HepG2 (cell line): ENCODE data around the gene SLC29A2. TPM values are rescaled to one million over a fixed set of nuclear protein-coding genes. Genes with fewer than 3 reads are reported as not detected.

Experiments used
- FLYWCH1 ChIP-seq: sonication (generic); formaldehyde crosslinking; IDR thresholded peaks from 2 replicates; pipeline ENCODE4 v1.8.1; 2023; ENCODE audit warnings: mild to moderate bottlenecking, missing genetic modification reagents
- STAT5B ChIP-seq: sonication (generic); formaldehyde crosslinking; IDR thresholded peaks from 2 replicates; pipeline ENCODE4 v1.4.0; 2020; ENCODE audit warnings: missing genetic modification reagents
- polyA plus RNA-seq, 8 experiments: library from polyadenylated mRNA; depleted of rRNA in 3 of 8; stranded (reverse) in 7 of 8; unstranded in 1 of 8; fragments of >200 nt; fragmentation: Illumina TruSeq in 4 of 8; extraction: Trizol in 4 of 8; gene quantifications; 2 replicates each; pipeline versions ENCODE4 v1.2.1 to v1.2.3, GENCODE V29; 2011 to 2016; ENCODE audit warnings: low read depth in 4 of 8, missing spikeins in 1 of 8, mixed read lengths in 1 of 8; ENCODE audit not compliant: insufficient read depth in 1 of 8
- total RNA-seq, 5 experiments: library from RNA; depleted of rRNA; stranded (reverse); fragments of >200 nt; fragmentation: Illumina TruSeq; extraction: Trizol; gene quantifications; 2 replicates each; pipeline ENCODE4 v1.2.3, GENCODE V29; 2016; ENCODE audit warnings: low read depth in 1 of 5
- TF ChIP-seq, protein P1 (sequence below): sonication (generic); formaldehyde crosslinking; IDR thresholded peaks from one replicate; pipeline ENCODE4 v1.5.1; 2020; ENCODE audit warnings: mild to moderate bottlenecking, missing genetic modification reagents; ENCODE audit errors: not compliant biosample characterization
- TF ChIP-seq, protein P2 (sequence below): IDR thresholded peaks from 2 replicates; pipeline ENCODE4 v1.6.1; 2016; ENCODE audit warnings: missing compliant biosample characterization, missing genetic modification reagents, borderline replicate concordance
- TF ChIP-seq, protein P3 (sequence below): sonication (generic); formaldehyde crosslinking; IDR thresholded peaks from 2 replicates; pipeline ENCODE4 v1.4.0; 2020; ENCODE audit warnings: missing genetic modification reagents
- TF ChIP-seq, protein P4 (sequence below): sonication (generic); formaldehyde crosslinking; IDR thresholded peaks from 2 replicates; pipeline ENCODE4 v1.5.0; 2020; ENCODE audit warnings: missing genetic modification reagents

Gene SLC29A2
- total and polyA plus RNA-seq, 2 of the 13 experiments (the other 11 are each of a cell fraction or from before 2014, with no cell fraction given), result 0.63 to 0.66 TPM

DNA sequence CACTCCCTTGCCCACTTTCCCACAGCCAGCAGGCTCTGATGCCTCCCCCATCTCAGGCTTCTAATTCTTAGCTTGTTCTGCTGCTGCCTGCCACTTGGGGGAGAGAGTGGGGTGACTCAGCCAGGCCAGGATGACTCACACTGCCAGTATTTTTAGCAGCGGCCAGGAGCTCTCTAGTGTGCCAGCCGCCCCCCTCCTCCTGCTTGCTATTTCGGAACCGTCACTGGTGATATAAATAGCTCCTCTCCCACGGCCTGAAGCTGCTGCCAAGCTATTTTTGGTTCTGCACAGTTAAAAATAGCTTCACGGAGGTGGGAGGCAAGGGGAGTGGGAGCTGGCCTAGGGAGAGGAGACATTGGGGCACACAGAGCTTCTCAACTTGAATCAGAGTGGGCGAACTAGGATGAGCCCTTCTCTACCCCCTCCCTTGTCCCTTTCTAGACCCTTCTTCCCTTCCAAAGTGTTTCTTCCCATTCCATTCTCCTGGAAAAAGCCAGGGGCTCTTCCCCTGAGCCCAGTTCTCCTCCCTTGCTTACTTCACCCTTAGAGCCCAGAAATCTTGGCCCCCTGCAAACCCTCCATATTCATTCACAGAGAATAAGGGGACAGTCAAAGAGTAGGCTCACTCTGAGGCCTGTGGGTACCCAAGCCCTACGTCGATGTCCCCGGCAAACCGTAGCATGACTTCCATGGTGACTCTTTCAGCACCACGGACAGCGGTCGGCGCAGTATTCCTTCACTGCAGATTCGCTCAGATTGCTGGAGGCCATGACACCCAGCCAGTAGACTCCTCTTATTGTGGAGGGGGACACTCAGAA lies 46.8 kb upstream of the SLC29A2 start (continued):
- TF ChIP-seq, protein P1, sequence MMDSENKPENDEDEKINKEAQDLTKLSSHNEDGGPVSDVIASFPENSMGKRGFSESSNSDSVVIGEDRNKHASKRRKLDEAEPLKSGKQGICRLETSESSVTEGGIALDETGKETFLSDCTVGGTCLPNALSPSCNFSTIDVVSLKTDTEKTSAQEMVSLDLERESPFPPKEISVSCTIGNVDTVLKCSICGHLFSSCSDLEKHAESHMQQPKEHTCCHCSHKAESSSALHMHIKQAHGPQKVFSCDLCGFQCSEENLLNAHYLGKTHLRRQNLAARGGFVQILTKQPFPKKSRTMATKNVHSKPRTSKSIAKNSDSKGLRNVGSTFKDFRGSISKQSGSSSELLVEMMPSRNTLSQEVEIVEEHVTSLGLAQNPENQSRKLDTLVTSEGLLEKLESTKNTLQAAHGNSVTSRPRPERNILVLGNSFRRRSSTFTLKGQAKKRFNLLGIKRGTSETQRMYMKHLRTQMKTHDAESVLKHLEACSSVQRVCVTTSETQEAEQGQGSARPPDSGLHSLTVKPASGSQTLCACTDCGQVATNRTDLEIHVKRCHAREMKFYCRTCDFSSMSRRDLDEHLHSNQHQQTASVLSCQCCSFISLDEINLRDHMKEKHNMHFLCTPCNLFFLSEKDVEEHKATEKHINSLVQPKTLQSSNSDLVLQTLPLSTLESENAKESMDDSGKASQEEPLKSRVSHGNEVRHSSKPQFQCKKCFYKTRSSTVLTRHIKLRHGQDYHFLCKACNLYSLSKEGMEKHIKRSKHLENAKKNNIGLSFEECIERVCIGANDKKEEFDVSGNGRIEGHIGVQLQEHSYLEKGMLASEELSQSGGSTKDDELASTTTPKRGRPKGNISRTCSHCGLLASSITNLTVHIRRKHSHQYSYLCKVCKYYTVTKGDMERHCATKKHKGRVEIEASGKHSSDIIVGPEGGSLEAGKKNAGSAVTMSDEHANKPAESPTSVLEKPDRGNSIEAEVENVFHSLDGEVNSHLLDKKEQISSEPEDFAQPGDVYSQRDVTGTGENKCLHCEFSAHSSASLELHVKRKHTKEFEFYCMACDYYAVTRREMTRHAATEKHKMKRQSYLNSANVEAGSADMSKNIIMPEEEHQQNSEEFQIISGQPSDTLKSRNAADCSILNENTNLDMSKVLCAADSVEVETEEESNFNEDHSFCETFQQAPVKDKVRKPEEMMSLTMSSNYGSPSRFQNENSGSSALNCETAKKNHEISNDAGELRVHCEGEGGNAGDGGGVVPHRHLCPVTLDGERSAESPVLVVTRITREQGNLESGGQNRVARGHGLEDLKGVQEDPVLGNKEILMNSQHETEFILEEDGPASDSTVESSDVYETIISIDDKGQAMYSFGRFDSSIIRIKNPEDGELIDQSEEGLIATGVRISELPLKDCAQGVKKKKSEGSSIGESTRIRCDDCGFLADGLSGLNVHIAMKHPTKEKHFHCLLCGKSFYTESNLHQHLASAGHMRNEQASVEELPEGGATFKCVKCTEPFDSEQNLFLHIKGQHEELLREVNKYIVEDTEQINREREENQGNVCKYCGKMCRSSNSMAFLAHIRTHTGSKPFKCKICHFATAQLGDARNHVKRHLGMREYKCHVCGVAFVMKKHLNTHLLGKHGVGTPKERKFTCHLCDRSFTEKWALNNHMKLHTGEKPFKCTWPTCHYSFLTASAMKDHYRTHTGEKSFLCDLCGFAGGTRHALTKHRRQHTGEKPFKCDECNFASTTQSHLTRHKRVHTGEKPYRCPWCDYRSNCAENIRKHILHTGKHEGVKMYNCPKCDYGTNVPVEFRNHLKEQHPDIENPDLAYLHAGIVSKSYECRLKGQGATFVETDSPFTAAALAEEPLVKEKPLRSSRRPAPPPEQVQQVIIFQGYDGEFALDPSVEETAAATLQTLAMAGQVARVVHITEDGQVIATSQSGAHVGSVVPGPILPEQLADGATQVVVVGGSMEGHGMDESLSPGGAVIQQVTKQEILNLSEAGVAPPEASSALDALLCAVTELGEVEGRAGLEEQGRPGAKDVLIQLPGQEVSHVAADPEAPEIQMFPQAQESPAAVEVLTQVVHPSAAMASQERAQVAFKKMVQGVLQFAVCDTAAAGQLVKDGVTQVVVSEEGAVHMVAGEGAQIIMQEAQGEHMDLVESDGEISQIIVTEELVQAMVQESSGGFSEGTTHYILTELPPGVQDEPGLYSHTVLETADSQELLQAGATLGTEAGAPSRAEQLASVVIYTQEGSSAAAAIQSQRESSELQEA, result no peak
- no peak for TF ChIP-seq FLYWCH1 (CRISPR knock-in tag)
- TF ChIP-seq, protein P2, sequence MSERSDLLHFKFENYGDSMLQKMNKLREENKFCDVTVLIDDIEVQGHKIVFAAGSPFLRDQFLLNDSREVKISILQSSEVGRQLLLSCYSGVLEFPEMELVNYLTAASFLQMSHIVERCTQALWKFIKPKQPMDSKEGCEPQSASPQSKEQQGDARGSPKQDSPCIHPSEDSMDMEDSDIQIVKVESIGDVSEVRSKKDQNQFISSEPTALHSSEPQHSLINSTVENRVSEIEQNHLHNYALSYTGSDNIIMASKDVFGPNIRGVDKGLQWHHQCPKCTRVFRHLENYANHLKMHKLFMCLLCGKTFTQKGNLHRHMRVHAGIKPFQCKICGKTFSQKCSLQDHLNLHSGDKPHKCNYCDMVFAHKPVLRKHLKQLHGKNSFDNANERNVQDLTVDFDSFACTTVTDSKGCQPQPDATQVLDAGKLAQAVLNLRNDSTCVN (CRISPR knock-in tag), result peak; percentile 87
- TF ChIP-seq, protein P3, sequence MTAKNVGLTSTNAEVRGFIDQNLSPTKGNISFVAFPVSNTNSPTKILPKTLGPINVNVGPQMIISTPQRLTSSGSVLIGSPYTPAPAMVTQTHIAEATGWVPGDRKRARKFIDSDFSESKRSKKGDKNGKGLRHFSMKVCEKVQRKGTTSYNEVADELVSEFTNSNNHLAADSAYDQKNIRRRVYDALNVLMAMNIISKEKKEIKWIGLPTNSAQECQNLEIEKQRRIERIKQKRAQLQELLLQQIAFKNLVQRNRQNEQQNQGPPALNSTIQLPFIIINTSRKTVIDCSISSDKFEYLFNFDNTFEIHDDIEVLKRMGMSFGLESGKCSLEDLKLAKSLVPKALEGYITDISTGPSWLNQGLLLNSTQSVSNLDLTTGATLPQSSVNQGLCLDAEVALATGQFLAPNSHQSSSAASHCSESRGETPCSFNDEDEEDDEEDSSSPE (CRISPR knock-in tag), result peak; percentile 36; the same call in 1 of the 2 replicates
- TF ChIP-seq, protein P4, sequence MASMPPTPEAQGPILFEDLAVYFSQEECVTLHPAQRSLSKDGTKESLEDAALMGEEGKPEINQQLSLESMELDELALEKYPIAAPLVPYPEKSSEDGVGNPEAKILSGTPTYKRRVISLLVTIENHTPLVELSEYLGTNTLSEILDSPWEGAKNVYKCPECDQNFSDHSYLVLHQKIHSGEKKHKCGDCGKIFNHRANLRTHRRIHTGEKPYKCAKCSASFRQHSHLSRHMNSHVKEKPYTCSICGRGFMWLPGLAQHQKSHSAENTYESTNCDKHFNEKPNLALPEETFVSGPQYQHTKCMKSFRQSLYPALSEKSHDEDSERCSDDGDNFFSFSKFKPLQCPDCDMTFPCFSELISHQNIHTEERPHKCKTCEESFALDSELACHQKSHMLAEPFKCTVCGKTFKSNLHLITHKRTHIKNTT (CRISPR knock-in tag), result no peak
- TF ChIP-seq STAT5B (CRISPR knock-in tag), result peak; percentile 80; the same call in 1 of the 2 replicates
